ENCODE results near the gene FDX2. TPM values are rescaled to one million over a fixed set of nuclear protein-coding genes. Genes with fewer than 3 reads are reported as not detected.

The FDX2 gene
- total and polyA plus RNA-seq, 2 donors (not counting 1 experiment from before 2014, with no cell fraction given): 13.9 to 21.5 TPM

- H3K9me3 Mint-ChIP-seq (ENCODE audit: insufficient read depth): no peaks in the 10 kb centered on the region
- peak overlapping the region; percentile 88 for H3K9ac ChIP-seq (ENCODE audit: low read length)
- no peaks in the 10 kb centered on the region for H3K27me3 ChIP-seq (replicated peaks in 1 of 4; ENCODE audit: control extremely low read depth in 1 of 4, control insufficient read depth in 3 of 4, insufficient read depth in 4 of 4, low read length in 3 of 4)
- H3K36me3 ChIP-seq (replicated peaks in 1 of 2; ENCODE audit: control extremely low read depth in 1 of 2, control insufficient read depth in 1 of 2, extremely low read depth in 1 of 2, insufficient read depth in 2 of 2, low read length in 1 of 2): peaks cover 0 to 57% of the 10 kb centered on the region in 2 experiments
- 66% methylated on average over 11 of the region's 18 CpGs for WGBS (ENCODE audit: insufficient coverage)
- peak overlapping the region; percentile 95 for H2AFZ ChIP-seq (ENCODE audit: insufficient read depth, low read depth, low read length, poor library complexity, severe bottlenecking)
- no peak for DNase-seq
- no peak for ATAC-seq (ENCODE audit: low read depth)
- intact Hi-C loops (cut with micrococcal nuclease): loop anchor here (5.0 kb wide), 1 partner anchor 320 kb away; the partner anchor contains the start of gene ILF3
- H3K9me3 ChIP-seq (ENCODE audit: control extremely low read depth in 1 of 3, control insufficient read depth in 2 of 3, insufficient read depth in 1 of 3, low read length in 2 of 3): peaks cover 0 to 15% (median 0%) of the 10 kb centered on the region in 3 donors
- H3K4me1 Mint-ChIP-seq: peaks cover 20% of the 10 kb centered on the region
- peak overlapping the region; percentile 86 for H3K4me2 ChIP-seq (replicated peaks; ENCODE audit: low read depth, low read length, poor library complexity, severe bottlenecking)
- H3K4me1 ChIP-seq (ENCODE audit: control insufficient read depth in 2 of 2, insufficient read depth in 2 of 2, low read length in 2 of 2): peaks cover 14 to 23% of the 10 kb centered on the region in 2 donors
- TF ChIP-seq EZH2 (IDR thresholded peaks at IDR 0.05; ENCODE audit: borderline replicate concordance, insufficient read depth, low read depth, low read length, poor library complexity, severe bottlenecking) (no peak), CTCF (IDR thresholded peaks at IDR 0.05) (no peak)
- peaks cover 73% of the 10 kb centered on the region for H4K20me1 ChIP-seq (ENCODE audit: control insufficient read depth, insufficient read depth, low read length, poor library complexity, severe bottlenecking)
- H3K4me3 Mint-ChIP-seq: peak overlapping the region; percentile 97
- peaks cover 92% of the 10 kb centered on the region for H3K79me2 ChIP-seq (ENCODE audit: control insufficient read depth, insufficient read depth, low read length)
- peak overlapping the region; percentile 90 to 91 for H3K27ac ChIP-seq (ENCODE audit: low read length in 2 of 2)
- peak overlapping the region; percentile 63 to 94 (median 83) for H3K4me3 ChIP-seq (ENCODE audit: control extremely low read depth in 1 of 5, extremely low read depth in 1 of 5, insufficient read depth in 1 of 5, low read depth in 2 of 5, low read length in 4 of 5)
- ChIA-PET CTCF (interaction anchor here (0.9 to 4.3 kb wide), 2 partner anchors 12 to 62 kb away, joined by 3 to 14 read pairs; partner anchors contain the start of gene ICAM1), POLR2A (interaction anchor here (0.8 to 2.2 kb wide), 3 partner anchors 43 to 61 kb away, joined by 3 to 9 read pairs (median 9); partner anchors contain the start of genes ICAM1 and ICAM5)
- H3K27me3 Mint-ChIP-seq: no peaks in the 10 kb centered on the region
- peak overlapping the region; percentile 97 for H3K27ac Mint-ChIP-seq
Measured at GRCh38 chr19:10332158-10332964, 16.5 kb upstream of the FDX2 start.

- Histone ChIP-seq H3K4me1 (ENCODE audit: control insufficient read depth in 2 of 2, insufficient read depth in 2 of 2, low read length in 2 of 2) (peaks cover 14 to 22% of the 10 kb centered on the region in 2 donors), H3K9me3 (ENCODE audit: control extremely low read depth in 1 of 3, control insufficient read depth in 2 of 3, insufficient read depth in 1 of 3, low read length in 2 of 3) (peaks cover 0 to 9% (median 0%) of the 10 kb centered on the region in 3 donors), H4K20me1 (ENCODE audit: control insufficient read depth, insufficient read depth, low read length, poor library complexity, severe bottlenecking) (peaks cover 75% of the 10 kb centered on the region), H3K4me2 (replicated peaks; ENCODE audit: low read depth, low read length, poor library complexity, severe bottlenecking) (no peak overlapping the region), H2AFZ (ENCODE audit: insufficient read depth, low read depth, low read length, poor library complexity, severe bottlenecking) (no peak overlapping the region), H3K36me3 (replicated peaks in 1 of 2; ENCODE audit: control extremely low read depth in 1 of 2, control insufficient read depth in 1 of 2, extremely low read depth in 1 of 2, insufficient read depth in 2 of 2, low read length in 1 of 2) (peaks cover 0 to 61% of the 10 kb centered on the region in 2 experiments), H3K79me2 (ENCODE audit: control insufficient read depth, insufficient read depth, low read length) (peaks cover 68% of the 10 kb centered on the region), H3K9ac (ENCODE audit: low read length) (no peak overlapping the region), H3K4me3 (ENCODE audit: control extremely low read depth in 1 of 5, extremely low read depth in 1 of 5, insufficient read depth in 1 of 5, low read depth in 2 of 5, low read length in 4 of 5) (no peak overlapping the region), H3K27me3 (replicated peaks in 1 of 4; ENCODE audit: control extremely low read depth in 1 of 4, control insufficient read depth in 3 of 4, insufficient read depth in 4 of 4, low read length in 3 of 4) (no peaks in the 10 kb centered on the region), H3K27ac (ENCODE audit: low read length in 2 of 2) (no peak overlapping the region)
- CTCF ChIA-PET: interaction anchor here (1.2 to 1.3 kb wide), 2 partner anchors 61 to 104 kb away, joined by 3 read pairs; no protein-coding TSS in a partner anchor
- intact Hi-C loops (cut with micrococcal nuclease): no loop called here
- Mint-ChIP-seq H3K27ac (no peak overlapping the region), H3K27me3 (no peaks in the 10 kb centered on the region), H3K4me3 (no peak overlapping the region), H3K4me1 (peaks cover 20% of the 10 kb centered on the region), H3K9me3 (ENCODE audit: insufficient read depth) (no peaks in the 10 kb centered on the region)
- POLR2A ChIA-PET: no interaction called here
- ATAC-seq (ENCODE audit: low read depth): no peak
- WGBS (ENCODE audit: insufficient coverage): 98% methylated on average over 13 of the region's 13 CpGs
- peak; percentile 4 for DNase-seq
- TF ChIP-seq CTCF (IDR thresholded peaks at IDR 0.05): no peak
- TF ChIP-seq EZH2 (IDR thresholded peaks at IDR 0.05; ENCODE audit: borderline replicate concordance, insufficient read depth, low read depth, low read length, poor library complexity, severe bottlenecking): no peak
Measured at GRCh38 chr19:10329555-10329954, 13.7 kb upstream of the FDX2 start.

Data from B cell (primary cell).